Activated CD4-positive, alpha-beta memory T cell treated with anti-CD3 and anti-CD28 coated beads, Interleukin-2, amount 10 ng/mL, durations not matched to agents 7 days and 5 days (primary cell): ENCODE measurements around the gene PCNA. TPM values are rescaled to one million over a fixed set of nuclear protein-coding genes. Genes with fewer than 3 reads are reported as not detected.
A peak's percentile ranks its signal among the peaks of the same experiment; 100 is the strongest.
"Not testable (repeated sequence)": the region's sequence is repeated elsewhere in the genome, so short reads cannot be mapped to it uniquely, and the experiment has no call there.

Experiments used
- CTCF ChIA-PET: fragments of 350-600 bp; sonication (Branson Sonifier 250); formaldehyde crosslinking; loops from one replicate; lab custom pipeline; 2021; ENCODE audit warnings: antibody characterized with exemption, inconsistent platforms; lab: Charles Lee
- POLR2A ChIA-PET: fragments of 350-600 bp; sonication (Branson Sonifier 250); formaldehyde crosslinking; loops from one replicate; lab custom pipeline; 2021; ENCODE audit warnings: antibody characterized with exemption; lab: Charles Lee
- DNase-seq: peaks from one replicate; pipeline ENCODE4 v3.0.0-alpha.2; 2020
- H3K27ac Mint-ChIP-seq: one replicate; pipeline ENCODE4 v1.8.0; 2021; ENCODE audit warnings: mild to moderate bottlenecking, mixed read lengths
- H3K27me3 Mint-ChIP-seq: one replicate; pipeline ENCODE4 v1.8.0; 2021; ENCODE audit warnings: mixed read lengths
- H3K36me3 Mint-ChIP-seq: one replicate; pipeline ENCODE4 v1.8.0; 2021; ENCODE audit warnings: low read depth, mixed read lengths
- H3K4me1 Mint-ChIP-seq: one replicate; pipeline ENCODE4 v1.8.0; 2021; ENCODE audit warnings: mixed read lengths
- H3K4me3 Mint-ChIP-seq: one replicate; pipeline ENCODE4 v1.8.0; 2021; ENCODE audit warnings: mild to moderate bottlenecking, mixed read lengths
- H3K9me3 Mint-ChIP-seq: one replicate; pipeline ENCODE4 v1.8.0; 2021; ENCODE audit warnings: mixed read lengths
- total RNA-seq, 2 experiments: library from RNA; stranded (reverse); gene quantifications; one replicate each; pipeline ENCODE4 v1.2.3, GENCODE V29; 2021

Gene PCNA
- total RNA-seq, 2 experiments from 2014 or later: 413 to 415 TPM

- H3K4me3 Mint-ChIP-seq: no peak overlapping the region
- no peak for DNase-seq
- H3K9me3 Mint-ChIP-seq: no peaks in the 10 kb centered on the region
- H3K27me3 Mint-ChIP-seq: no peaks in the 10 kb centered on the region
- H3K4me1 Mint-ChIP-seq: peaks cover 14% of the 10 kb centered on the region
- POLR2A ChIA-PET: no interaction called here
- H3K36me3 Mint-ChIP-seq: peaks cover 19% of the 10 kb centered on the region
- H3K27ac Mint-ChIP-seq: no peak overlapping the region
- CTCF ChIA-PET: interaction anchor here (1.8 to 3.2 kb wide), 2 partner anchors 8 to 37 kb away, joined by 12 to 17 read pairs; no protein-coding TSS in a partner anchor
Measured at GRCh38 chr20:5092765-5093339, 26.9 kb downstream of the PCNA start.

GRCh38 chr20:5091902-5092301, 27.9 kb downstream of the PCNA start:
- peaks cover 15% of the 10 kb centered on the region for H3K36me3 Mint-ChIP-seq
- CTCF ChIA-PET: interaction anchor here (1.8 to 3.2 kb wide), 2 partner anchors 9 to 36 kb away, joined by 12 to 17 read pairs; no protein-coding TSS in a partner anchor
- POLR2A ChIA-PET: interaction anchor here (0.8 to 3.0 kb wide), 3 partner anchors 10 to 35 kb away, joined by 3 to 9 read pairs (median 7); partner anchors contain the start of gene CDS2
- peaks cover 16% of the 10 kb centered on the region for H3K4me1 Mint-ChIP-seq
- H3K9me3 Mint-ChIP-seq: no peaks in the 10 kb centered on the region
- no peak overlapping the region for H3K4me3 Mint-ChIP-seq
- DNase-seq: no peak
- no peaks in the 10 kb centered on the region for H3K27me3 Mint-ChIP-seq
- H3K27ac Mint-ChIP-seq: no peak overlapping the region

GRCh38 chr20:5090191-5090590, 29.6 kb downstream of the PCNA start:
- ChIA-PET POLR2A (interaction anchor here (0.6 to 3.0 kb wide), 3 partner anchors 10 to 34 kb away, joined by 3 to 9 read pairs (median 4); no protein-coding TSS in a partner anchor), CTCF (interaction anchor here (1.6 to 3.2 kb wide), 2 partner anchors 9 to 34 kb away, joined by 3 to 17 read pairs; no protein-coding TSS in a partner anchor)
- Mint-ChIP-seq H3K27me3 (no peaks in the 10 kb centered on the region), H3K4me3 (no peak overlapping the region), H3K36me3 (peaks cover 12% of the 10 kb centered on the region), H3K4me1 (peaks cover 16% of the 10 kb centered on the region), H3K27ac (peak overlapping the region; percentile 67), H3K9me3 (no peaks in the 10 kb centered on the region)
- DNase-seq: peak; percentile 27

- CTCF ChIA-PET: interaction anchor here (0.9 to 2.3 kb wide), 8 partner anchors 9 to 103 kb away, joined by 3 to 10 read pairs (median 4); no protein-coding TSS in a partner anchor
- H3K27ac Mint-ChIP-seq: no peak overlapping the region
Measured at GRCh38 chr20:5088688-5089087, 31.1 kb downstream of the PCNA start.

GRCh38 chr20:5085380-5085779, 34.4 kb downstream of the PCNA start:
- DNase-seq: no peak
- Mint-ChIP-seq H3K4me1 (peaks cover 24% of the 10 kb centered on the region), H3K9me3 (no peaks in the 10 kb centered on the region), H3K27me3 (no peaks in the 10 kb centered on the region), H3K4me3 (no peak overlapping the region), H3K36me3 (peaks cover 2% of the 10 kb centered on the region), H3K27ac (no peak overlapping the region)
- CTCF ChIA-PET: no interaction called here
- POLR2A ChIA-PET: interaction anchor here (1.4 kb wide), 1 partner anchor 11 kb away, joined by 3 read pairs; no protein-coding TSS in a partner anchor

More at GRCh38 chr20:5088688-5089087, 31.1 kb downstream of the PCNA start:
- Mint-ChIP-seq H3K4me1 (peaks cover 16% of the 10 kb centered on the region), H3K4me3 (no peak overlapping the region), H3K36me3 (peaks cover 12% of the 10 kb centered on the region), H3K27me3 (no peaks in the 10 kb centered on the region), H3K9me3 (no peaks in the 10 kb centered on the region)
- DNase-seq: no peak
- POLR2A ChIA-PET: interaction anchor here (0.8 to 1.2 kb wide), 4 partner anchors 8 to 11 kb away, joined by 3 to 4 read pairs (median 3); no protein-coding TSS in a partner anchor

- ChIA-PET POLR2A (interaction anchor here (0.7 to 5.4 kb wide), 10 partner anchors 8 to 266 kb away, joined by 3 to 35 read pairs (median 4); partner anchors contain the start of genes CDS2 and PCNA), CTCF (interaction anchor here (1.0 to 5.5 kb wide), 7 partner anchors 20 to 321 kb away, joined by 3 to 37 read pairs (median 5); partner anchors contain the start of gene CDS2)
- Mint-ChIP-seq H3K27me3 (no peaks in the 10 kb centered on the region), H3K36me3 (peaks cover 2% of the 10 kb centered on the region), H3K9me3 (no peaks in the 10 kb centered on the region), H3K4me1 (peaks cover 44% of the 10 kb centered on the region), H3K27ac (peak overlapping the region; percentile 85), H3K4me3 (no peak overlapping the region)
- peak; percentile 36 for DNase-seq
Measured at GRCh38 chr20:5080384-5080877, 39.3 kb downstream of the PCNA start.

- Mint-ChIP-seq H3K9me3 (no peaks in the 10 kb centered on the region), H3K36me3 (peaks cover 2% of the 10 kb centered on the region), H3K4me1 (peaks cover 54% of the 10 kb centered on the region), H3K4me3 (peak overlapping the region; percentile 68), H3K27ac (peak overlapping the region; percentile 97), H3K27me3 (no peaks in the 10 kb centered on the region)
- ChIA-PET CTCF (interaction anchor here (0.7 to 5.5 kb wide), 3 partner anchors 22 to 267 kb away, joined by 4 to 37 read pairs (median 30); no protein-coding TSS in a partner anchor), POLR2A (interaction anchor here (0.8 to 5.4 kb wide), 13 partner anchors 10 to 413 kb away, joined by 3 to 35 read pairs (median 4); partner anchors contain the start of genes CDS2 and PCNA)
- DNase-seq: peak; percentile 90
Measured at GRCh38 chr20:5078399-5078958, 41.3 kb downstream of the PCNA start.

GRCh38 chr20:5077761-5078387, 41.9 kb downstream of the PCNA start:
- Mint-ChIP-seq H3K4me1 (peaks cover 54% of the 10 kb centered on the region), H3K9me3 (no peaks in the 10 kb centered on the region), H3K36me3 (peaks cover 2% of the 10 kb centered on the region), H3K4me3 (peak overlapping the region; percentile 68), H3K27ac (peak overlapping the region; percentile 97), H3K27me3 (no peaks in the 10 kb centered on the region)
- peak; percentile 36 for DNase-seq
- CTCF ChIA-PET: interaction anchor here (0.6 to 2.1 kb wide), 4 partner anchors 21 to 266 kb away, joined by 3 to 14 read pairs (median 6); partner anchors contain the start of gene CDS2
- POLR2A ChIA-PET: interaction anchor here (1.0 to 5.4 kb wide), 7 partner anchors 11 to 412 kb away, joined by 3 to 35 read pairs (median 4); partner anchors contain the start of gene PCNA

- not testable (repeated sequence) for H3K9me3 Mint-ChIP-seq, H3K36me3 Mint-ChIP-seq, H3K4me3 Mint-ChIP-seq, DNase-seq, H3K27me3 Mint-ChIP-seq
- CTCF ChIA-PET: interaction anchor here (1.6 to 2.1 kb wide), 3 partner anchors 20 to 50 kb away, joined by 5 to 14 read pairs (median 7); partner anchors contain the start of gene CDS2
- H3K4me1 Mint-ChIP-seq: peaks cover 54% of the 10 kb centered on the region
- peak overlapping the region; percentile 97 for H3K27ac Mint-ChIP-seq
- POLR2A ChIA-PET: interaction anchor here (1.0 to 5.4 kb wide), 5 partner anchors 12 to 43 kb away, joined by 3 to 35 read pairs (median 4); partner anchors contain the start of gene PCNA
Measured at GRCh38 chr20:5076913-5077312, 42.8 kb downstream of the PCNA start.

- Mint-ChIP-seq H3K36me3 (peaks cover 2% of the 10 kb centered on the region), H3K27me3 (no peaks in the 10 kb centered on the region), H3K4me1 (peaks cover 36% of the 10 kb centered on the region), H3K4me3 (no peak overlapping the region), H3K27ac (no peak overlapping the region), H3K9me3 (no peaks in the 10 kb centered on the region)
- ChIA-PET POLR2A (interaction anchor here (1.0 to 2.1 kb wide), 3 partner anchors 12 to 52 kb away, joined by 3 to 6 read pairs (median 5); partner anchors contain the start of gene CDS2), CTCF (interaction anchor here (2.7 kb wide), 1 partner anchor 18 kb away, joined by 19 read pairs; no protein-coding TSS in a partner anchor)
- no peak for DNase-seq
Measured at GRCh38 chr20:5074232-5074674, 45.5 kb downstream of the PCNA start.

- Mint-ChIP-seq H3K4me1 (peaks cover 34% of the 10 kb centered on the region), H3K36me3 (peaks cover 2% of the 10 kb centered on the region), H3K4me3 (no peak overlapping the region), H3K27ac (no peak overlapping the region), H3K9me3 (no peaks in the 10 kb centered on the region), H3K27me3 (no peaks in the 10 kb centered on the region)
- ChIA-PET POLR2A (interaction anchor here (1.9 kb wide), 1 partner anchor 17 kb away, joined by 6 read pairs; no protein-coding TSS in a partner anchor), CTCF (interaction anchor here (2.7 kb wide), 1 partner anchor 17 kb away, joined by 19 read pairs; no protein-coding TSS in a partner anchor)
- DNase-seq: no peak
Measured at GRCh38 chr20:5073660-5074231, 46.0 kb downstream of the PCNA start.
